ENCODE measurements around the gene LIM2.
A peak's percentile ranks its signal among the peaks of the same experiment; 100 is the strongest.

DNA sequence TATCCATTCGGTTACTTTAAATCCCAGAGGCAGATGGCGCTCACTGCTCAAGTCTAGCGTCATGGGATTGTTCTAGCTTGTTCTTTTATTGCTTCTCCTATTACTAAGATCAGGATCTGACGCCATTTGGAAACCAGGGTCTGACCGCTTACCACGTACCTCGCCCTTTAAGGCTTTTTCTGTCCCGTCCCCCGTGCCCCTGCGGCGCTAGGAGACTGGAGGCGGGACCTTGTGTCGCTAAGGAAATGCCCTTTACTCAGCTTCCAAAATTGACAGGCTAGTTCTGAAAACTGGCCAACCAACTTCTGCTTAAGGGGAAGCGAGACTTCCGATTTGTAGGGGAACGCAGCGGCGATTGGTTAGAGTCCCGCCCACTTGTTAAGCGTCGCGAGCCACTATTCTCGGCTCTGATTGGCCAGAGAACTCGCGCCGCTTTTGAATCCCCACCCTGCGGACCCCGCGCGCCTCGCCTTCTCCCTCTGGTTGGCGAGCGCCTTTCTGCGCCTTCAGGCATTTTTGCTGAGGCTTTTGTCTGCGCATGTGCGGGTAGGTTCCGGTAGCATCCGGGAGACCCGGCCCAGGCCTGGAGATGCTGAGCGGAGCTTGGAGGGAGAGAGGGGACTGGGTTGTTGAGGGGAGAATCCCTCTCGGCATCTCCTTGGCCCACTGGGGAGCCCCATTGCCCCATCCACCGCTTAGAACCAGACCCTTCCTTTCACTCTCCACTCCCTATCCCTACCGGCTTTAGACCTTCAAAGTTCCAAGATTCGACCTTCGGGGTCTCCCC is 6.5 kb upstream of the LIM2 start:
- TF ChIP-seq CTCF (IDR thresholded peaks at IDR 0.05), result peak in 1 of 7 experiments; percentile 15
- TF ChIP-seq POLR2A (IDR thresholded peaks at IDR 0.05), result no peak

Data from body of pancreas (tissue), 4 donors.